Measurements from ENCODE around the gene GRIN2B.

Gene GRIN2B

GRCh38 chr12:13956060-13956590 is 25.3 kb downstream of the GRIN2B start:
- DNase-seq, result no peak
- no peak for ATAC-seq

GRCh38 chr12:13952096-13952495 is 29.3 kb downstream of the GRIN2B start:
- ATAC-seq (no peak), DNase-seq (no peak)

- DNase-seq (no peak), ATAC-seq (no peak)
These were observed 30.9 kb downstream of the GRIN2B start for GRCh38 chr12:13950502-13950901.

GRCh38 chr12:13948621-13949020 is 32.8 kb downstream of the GRIN2B start:
- no peak for ATAC-seq
- DNase-seq, result no peak

- no peak for DNase-seq
- no peak for ATAC-seq
These were observed 34.0 kb downstream of the GRIN2B start for GRCh38 chr12:13947276-13947946.

- no peak for DNase-seq
- ATAC-seq, result no peak
These were observed 35.8 kb downstream of the GRIN2B start for GRCh38 chr12:13945641-13946040.

GRCh38 chr12:13945236-13945635 is 36.2 kb downstream of the GRIN2B start:
- ATAC-seq (no peak), DNase-seq (no peak)

GRCh38 chr12:13942826-13943225 is 38.6 kb downstream of the GRIN2B start:
- no peak for ATAC-seq
- no peak for DNase-seq

GRCh38 chr12:13941258-13942249 is 39.8 kb downstream of the GRIN2B start:
- ATAC-seq (peak; percentile 40), DNase-seq (peak; percentile 5)

GRCh38 chr12:13940335-13940865 is 41.0 kb downstream of the GRIN2B start:
- ATAC-seq (no peak), DNase-seq (no peak)

GRCh38 chr12:13937735-13938134 is 43.7 kb downstream of the GRIN2B start:
- ATAC-seq, result no peak
- no peak for DNase-seq

GRCh38 chr12:13935169-13935568 is 46.2 kb downstream of the GRIN2B start:
- DNase-seq, result no peak
- ATAC-seq, result no peak

Data from stimulated activated naive CD8-positive, alpha-beta T cell treated with anti-CD3 and anti-CD28 coated beads, Interleukin-15, Interleukin-2, amounts not matched to agents 100 U/mL and 50 U/mL, for 24 hours (primary cell).